ENCODE data around the gene CCR4. TPM values are rescaled to one million over a fixed set of nuclear protein-coding genes. Genes with fewer than 3 reads are reported as not detected.

Gene CCR4
- total RNA-seq, 3 donors from 2014 or later: 65.3 to 131 (median 86.3) TPM

- ATAC-seq (no peak), DNase-seq (no peak)
- no peaks in the 10 kb centered on the region for H3K27me3 Mint-ChIP-seq (ENCODE audit: low read depth)
- H3K36me3 Mint-ChIP-seq (ENCODE audit: insufficient read depth): peaks cover 45% of the 10 kb centered on the region
- no peaks in the 10 kb centered on the region for H3K9me3 Mint-ChIP-seq
- H3K4me3 Mint-ChIP-seq: no peak overlapping the region
- H3K4me1 Mint-ChIP-seq (ENCODE audit: low read depth): peaks cover 69% of the 10 kb centered on the region
These were observed 52.8 kb downstream of the CCR4 start for GRCh38 chr3:33004205-33004604.

GRCh38 chr3:33004961-33005360 is 53.5 kb downstream of the CCR4 start:
- no peak for DNase-seq
- Mint-ChIP-seq H3K4me1 (ENCODE audit: low read depth) (peaks cover 67% of the 10 kb centered on the region), H3K9me3 (no peaks in the 10 kb centered on the region)

More at GRCh38 chr3:33004961-33005360, 53.5 kb downstream of the CCR4 start:
- no peak for ATAC-seq
- peaks cover 41% of the 10 kb centered on the region for H3K36me3 Mint-ChIP-seq (ENCODE audit: insufficient read depth)
- H3K4me3 Mint-ChIP-seq: no peak overlapping the region
- H3K27me3 Mint-ChIP-seq (ENCODE audit: low read depth): no peaks in the 10 kb centered on the region

Other genes with a start within 250 kb of the CCR4 start
- under 1 TPM; 0.18 to 0.25 (median 0.19) TPM for gene TRIM71, start 133.6 kb upstream of the CCR4 start, total RNA-seq
- gene GLB1, start 145.5 kb downstream of the CCR4 start, total RNA-seq: 10 to 100 TPM; 25.1 to 37.7 (median 34.2) TPM
- 10 to 100 TPM; 11.5 to 14.5 (median 11.6) TPM for gene TMPPE, start 145.5 kb downstream of the CCR4 start, total RNA-seq
- 10 to 100 TPM; 16.3 to 21.9 (median 21.7) TPM for gene CRTAP, start 162.4 kb downstream of the CCR4 start, total RNA-seq